Hippocampal formation (tissue), 2 donors: ENCODE data around the gene EEPD1.
"Not testable (repeated sequence)": the region's sequence is repeated elsewhere in the genome, so short reads cannot be mapped to it uniquely, and the experiment has no call there.

ENCODE experiments used
- DNase-seq, 2 donors: peaks; one replicate each; lab custom pipeline; 2025; lab: John Stamatoyannopoulos, UW

Gene EEPD1

DNA sequence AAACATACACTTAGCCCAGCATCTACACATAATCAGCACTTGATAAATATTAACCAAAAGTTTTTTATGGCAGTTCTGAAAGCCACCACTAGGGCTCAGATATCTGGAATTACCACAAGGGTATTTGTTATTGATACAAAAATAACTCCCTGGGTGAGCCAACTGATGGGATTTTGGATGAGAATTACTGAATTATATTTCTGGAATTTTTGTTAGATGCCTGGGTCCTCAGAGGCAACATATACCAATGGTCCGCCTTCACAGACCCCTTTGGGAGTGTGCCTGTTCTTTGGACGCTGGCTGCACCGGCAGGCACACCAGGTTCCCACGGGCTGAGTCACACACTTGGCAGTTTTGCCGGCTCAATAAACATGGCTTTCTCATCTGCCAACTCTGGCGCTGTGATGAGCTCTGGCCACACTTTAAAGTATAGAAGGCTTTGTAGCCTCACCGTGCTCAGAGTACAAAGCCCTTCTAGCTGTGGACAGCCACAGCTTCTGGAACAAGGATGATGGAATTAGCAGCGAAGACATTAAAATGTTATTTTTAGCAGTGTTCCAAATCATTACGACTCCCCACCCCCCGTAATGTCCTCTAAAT is 24.5 kb upstream of the EEPD1 start:
- DNase-seq, result peak; percentile 22 to 28

GRCh38 chr7:36129048-36129534 is 24.0 kb upstream of the EEPD1 start:
- DNase-seq, result no peak

DNA sequence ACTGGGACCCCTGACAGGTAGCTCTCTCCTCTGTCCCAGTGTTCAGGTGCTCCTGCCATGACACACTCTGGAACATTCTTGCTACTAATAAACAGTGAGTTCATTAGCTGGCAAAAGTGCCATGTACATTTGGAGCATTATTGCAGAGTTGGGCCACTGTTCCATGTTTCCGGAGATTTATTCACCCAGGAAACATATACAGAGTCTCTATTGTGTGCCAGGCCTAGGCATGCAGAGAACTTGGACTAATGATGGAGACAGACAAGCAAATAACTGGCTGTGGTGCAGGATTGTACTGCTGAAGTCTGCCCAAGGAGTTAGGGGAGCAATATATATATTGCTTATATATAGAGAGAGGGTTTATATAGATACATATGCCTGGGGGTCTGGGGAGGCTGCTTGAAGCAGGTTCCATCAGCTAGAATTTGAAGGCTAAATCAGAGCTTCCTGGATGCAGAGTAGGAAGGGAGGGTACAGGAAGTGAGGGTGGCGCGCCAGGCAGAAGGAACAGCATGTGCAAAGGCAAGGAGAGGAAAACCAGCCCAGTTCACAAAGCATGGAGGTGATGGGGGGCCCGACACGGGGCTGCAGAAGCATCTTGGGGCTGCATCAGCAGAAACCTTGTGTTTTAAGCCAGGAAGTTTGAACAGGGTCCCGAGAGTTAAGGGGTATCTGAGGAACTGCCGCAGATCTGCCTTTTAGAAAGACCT is 22.7 kb upstream of the EEPD1 start:
- DNase-seq, result no peak

DNA sequence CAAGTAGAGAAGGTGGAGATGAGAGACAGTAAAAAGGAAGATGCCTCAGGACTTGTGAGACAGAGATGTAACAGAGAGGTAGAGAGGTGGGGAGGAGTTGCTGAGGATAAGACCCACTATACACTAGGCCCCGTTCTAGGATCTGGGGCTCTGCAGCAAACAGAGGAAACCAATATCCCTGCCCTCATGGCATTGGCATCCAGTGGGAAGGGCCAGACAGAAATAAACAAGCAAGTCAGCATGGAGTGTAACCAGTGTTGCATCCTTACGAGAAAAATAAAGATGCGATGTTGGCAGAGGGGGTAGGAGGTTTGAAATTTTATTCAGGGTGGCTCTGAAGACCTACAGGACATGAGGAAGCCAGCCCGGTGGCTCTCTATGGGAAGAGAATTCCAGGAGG is 22.0 kb upstream of the EEPD1 start:
- DNase-seq, result no peak

- DNase-seq, result no peak
Measured at GRCh38 chr7:36131499-36131898, 21.6 kb upstream of the EEPD1 start.

- no peak for DNase-seq
Measured at GRCh38 chr7:36132012-36132411, 21.0 kb upstream of the EEPD1 start.

DNA sequence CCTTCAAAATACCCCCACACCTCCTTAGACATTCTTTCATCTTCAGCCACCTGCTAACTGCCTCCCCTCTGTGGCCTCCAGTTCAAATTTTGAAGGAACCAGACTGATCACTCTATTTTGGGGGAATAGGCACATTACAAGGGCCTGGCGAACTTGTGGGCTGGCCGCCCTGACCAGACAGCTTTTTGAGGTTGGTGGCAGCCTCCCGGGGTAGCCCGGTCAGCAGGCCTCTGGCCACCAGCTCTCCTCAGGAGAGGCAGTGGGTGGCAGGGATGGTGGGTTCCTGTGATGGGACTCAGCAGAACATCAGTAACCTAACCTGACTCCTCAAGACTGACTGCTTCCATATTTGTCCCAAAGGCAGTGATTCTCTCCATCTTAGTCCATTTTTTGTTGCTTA is 17.4 kb upstream of the EEPD1 start:
- no peak for DNase-seq

DNA sequence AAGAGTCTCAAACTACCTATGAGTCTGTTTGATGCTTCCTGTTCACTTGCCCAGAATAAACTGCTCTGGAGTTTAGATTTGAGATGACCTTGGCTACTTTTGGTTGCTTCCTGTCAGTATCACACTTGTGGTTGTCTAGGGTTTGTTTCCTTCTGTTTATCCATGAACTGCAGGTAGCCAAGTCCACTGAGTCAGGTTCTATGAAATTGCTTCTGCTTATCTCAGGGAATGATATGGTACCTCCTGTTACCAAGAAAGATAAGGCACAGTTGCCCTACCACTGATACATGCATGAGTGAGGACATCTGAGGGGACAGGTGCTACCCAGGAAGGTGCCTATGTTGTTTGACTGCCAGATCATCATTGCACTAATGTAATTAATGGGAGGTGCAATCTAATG is 15.8 kb upstream of the EEPD1 start:
- no peak for DNase-seq

DNA sequence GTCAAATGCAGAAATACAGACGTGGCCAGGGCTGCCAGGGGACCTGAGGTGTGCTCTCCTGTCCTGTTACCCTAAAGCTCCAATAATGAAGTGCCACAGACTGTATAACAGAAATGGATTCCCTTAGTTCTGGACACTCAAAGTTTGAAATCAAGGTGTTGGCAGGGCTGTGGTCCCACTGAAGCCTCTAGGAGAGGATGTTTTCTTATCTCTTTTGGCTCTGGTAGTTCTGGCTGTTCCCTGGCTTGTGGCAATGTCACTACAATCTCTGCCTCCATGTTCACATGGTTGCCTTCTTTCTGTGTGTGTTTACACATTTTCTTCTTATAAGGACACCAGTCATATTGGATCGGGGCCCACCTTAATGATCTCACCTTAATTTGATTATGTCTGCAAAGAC is 15.3 kb upstream of the EEPD1 start:
- no peak for DNase-seq

- DNase-seq, result no peak
Measured at GRCh38 chr7:36138209-36138608, 14.8 kb upstream of the EEPD1 start.

- DNase-seq, result no peak
Measured at GRCh38 chr7:36141351-36141750, 11.7 kb upstream of the EEPD1 start.

GRCh38 chr7:36141850-36142249 is 11.2 kb upstream of the EEPD1 start:
- no peak for DNase-seq

DNA sequence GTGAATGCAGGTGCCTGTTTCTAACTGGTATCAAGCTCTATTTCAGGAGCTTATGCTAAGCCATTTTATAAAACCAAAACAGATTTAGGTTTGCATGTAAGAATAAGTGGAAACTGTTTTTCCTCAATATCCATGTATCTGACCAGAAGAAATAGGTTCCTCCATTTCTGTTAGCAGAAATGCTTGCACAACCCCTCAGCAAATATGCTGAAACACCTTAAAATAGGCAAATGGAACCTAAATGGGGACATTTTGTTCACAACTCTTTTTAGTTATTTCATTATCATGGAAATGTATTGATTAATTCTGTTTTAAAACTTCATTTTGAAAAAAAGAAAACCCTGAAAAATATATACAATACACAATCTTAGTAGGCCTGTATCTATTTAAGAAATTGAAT is 8.9 kb upstream of the EEPD1 start:
- no peak for DNase-seq

- no peak for DNase-seq
Measured at GRCh38 chr7:36145686-36146085, 7.4 kb upstream of the EEPD1 start.

- no peak for DNase-seq
Measured at GRCh38 chr7:36147361-36147760, 5.7 kb upstream of the EEPD1 start.

GRCh38 chr7:36148422-36149065 is 4.5 kb upstream of the EEPD1 start:
- DNase-seq, result no peak

DNA sequence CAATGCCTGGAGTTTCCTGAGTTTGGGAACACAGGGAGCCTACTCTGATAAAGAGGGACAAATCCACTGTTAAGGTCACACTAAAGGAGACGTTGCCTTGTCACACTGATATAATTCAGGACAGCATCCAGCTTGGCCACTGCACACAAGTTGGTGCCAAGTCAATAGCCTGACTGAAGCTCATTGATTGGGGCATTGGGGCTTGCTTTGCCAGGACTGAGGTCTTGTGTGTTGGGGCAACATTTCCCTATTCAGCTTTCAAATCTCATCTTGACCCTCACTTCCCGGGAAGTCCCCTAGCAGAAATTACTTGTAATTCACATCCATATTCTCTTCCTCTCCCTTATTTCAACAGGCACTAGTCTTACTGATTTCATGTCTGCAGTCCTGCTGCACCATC is 3.8 kb upstream of the EEPD1 start:
- DNase-seq, result not testable (repeated sequence)

- DNase-seq, result no peak
Measured at GRCh38 chr7:36149694-36150452, 3.2 kb upstream of the EEPD1 start.

DNA sequence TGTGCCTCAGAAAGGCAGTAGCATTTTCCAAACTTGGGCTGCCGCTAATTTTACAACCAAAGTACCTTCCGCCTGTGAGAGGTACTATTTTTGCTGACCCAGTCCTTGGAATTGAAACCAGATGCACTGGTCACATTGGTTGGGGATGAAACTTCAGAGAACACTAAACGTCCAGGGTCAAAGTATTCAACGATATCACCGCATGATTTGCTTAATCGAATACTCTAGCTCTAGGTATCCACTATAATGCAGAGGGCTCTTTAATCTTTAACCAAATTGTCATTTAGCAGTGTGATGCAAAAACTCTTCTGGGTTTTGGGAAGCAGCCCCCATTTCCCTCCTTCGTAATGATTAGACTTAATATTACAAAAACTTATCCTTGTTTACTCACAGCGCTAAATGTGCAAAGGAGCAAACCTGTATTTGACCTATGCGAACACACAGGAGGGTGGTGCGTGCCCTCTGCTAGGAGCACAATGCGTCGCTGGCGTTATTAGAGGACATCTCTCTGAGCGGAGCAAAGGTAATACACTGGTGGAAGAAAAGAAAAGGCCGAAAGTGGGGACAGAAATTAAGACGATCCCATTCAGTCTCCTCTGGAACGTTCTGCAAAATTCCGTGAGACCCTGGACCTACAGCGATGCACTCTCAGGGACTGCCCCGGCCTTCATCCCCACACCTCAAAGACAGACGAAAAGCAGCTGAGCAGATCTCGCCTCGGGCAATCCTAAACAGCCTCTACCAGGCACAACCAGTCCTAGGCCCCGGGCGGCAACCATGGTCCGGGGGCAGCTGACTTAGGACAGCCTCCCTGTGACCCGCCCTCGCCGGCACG is 916 bp upstream of the EEPD1 start:
- no peak for DNase-seq

DNA sequence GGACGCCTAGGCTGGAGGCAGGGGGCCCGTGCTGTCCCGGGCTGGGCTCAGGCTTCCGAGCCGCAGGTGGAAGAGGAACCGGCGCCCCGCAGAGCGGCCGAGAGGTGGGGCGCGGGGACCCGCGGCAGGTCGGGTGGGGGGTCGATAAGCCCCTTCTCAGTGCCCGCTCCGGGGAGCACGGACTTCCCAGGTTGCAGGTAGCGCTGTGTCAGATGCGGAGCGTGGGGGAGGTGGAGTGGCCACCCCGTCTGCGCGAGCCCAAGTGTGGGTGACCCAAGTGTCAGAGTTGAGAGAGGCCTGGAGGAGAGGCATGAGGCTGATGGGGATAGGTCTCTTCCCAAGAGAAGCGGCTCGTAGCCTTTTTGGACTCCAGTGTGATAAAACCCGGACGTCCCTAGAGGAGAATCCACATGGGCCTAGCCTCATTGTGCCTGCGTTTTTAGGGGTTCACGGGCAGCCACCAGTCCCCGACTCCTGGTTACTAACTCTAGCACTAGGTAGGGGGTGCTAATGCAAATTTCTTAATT is 580 bp downstream of the EEPD1 start:
- peak; percentile 33 to 48 for DNase-seq
